ENCODE data around the gene PPP1CC.

Gene PPP1CC

GRCh38 chr12:110698171-110698902 lies 44.4 kb downstream of the PPP1CC start:
- Histone ChIP-seq H3K27ac (peak overlapping the region; percentile 89), H3K27me3 (no peaks in the 10 kb centered on the region), H3K4me3 (ENCODE audit: low read depth in 1 of 2, low read length in 1 of 2) (peak overlapping the region; percentile 50 to 63), H3K9me3 (no peaks in the 10 kb centered on the region), H3K36me3 (no peaks in the 10 kb centered on the region), H3K4me1 (ENCODE audit: control insufficient read depth in 1 of 2, insufficient read depth in 1 of 2, low read depth in 1 of 2, low read length in 1 of 2) (peaks cover 50 to 61% of the 10 kb centered on the region in 2 experiments)
- TF ChIP-seq CTCF (IDR thresholded peaks at IDR 0.05) = peak; percentile 95

GRCh38 chr12:110697236-110697635 lies 45.5 kb downstream of the PPP1CC start:
- H3K27me3 ChIP-seq = no peaks in the 10 kb centered on the region
- no peaks in the 10 kb centered on the region for H3K9me3 ChIP-seq
- H3K36me3 ChIP-seq = no peaks in the 10 kb centered on the region
- H3K4me1 ChIP-seq (ENCODE audit: control insufficient read depth in 1 of 2, insufficient read depth in 1 of 2, low read depth in 1 of 2, low read length in 1 of 2) = peaks cover 61 to 72% of the 10 kb centered on the region in 2 experiments
- no peak for TF ChIP-seq CTCF (IDR thresholded peaks at IDR 0.05)
- H3K27ac ChIP-seq = peak overlapping the region; percentile 89
- peak overlapping the region in 1 of 2 experiments; percentile 63 for H3K4me3 ChIP-seq (ENCODE audit: low read depth in 1 of 2, low read length in 1 of 2)

GRCh38 chr12:110696283-110696682 lies 46.4 kb downstream of the PPP1CC start:
- no peaks in the 10 kb centered on the region for H3K27me3 ChIP-seq
- no peaks in the 10 kb centered on the region for H3K36me3 ChIP-seq
- no peak overlapping the region for H3K27ac ChIP-seq
- TF ChIP-seq CTCF (IDR thresholded peaks at IDR 0.05) = no peak
- peaks cover 71 to 81% of the 10 kb centered on the region in 2 experiments for H3K4me1 ChIP-seq (ENCODE audit: control insufficient read depth in 1 of 2, insufficient read depth in 1 of 2, low read depth in 1 of 2, low read length in 1 of 2)
- no peaks in the 10 kb centered on the region for H3K9me3 ChIP-seq
- H3K4me3 ChIP-seq (ENCODE audit: low read depth in 1 of 2, low read length in 1 of 2) = no peak overlapping the region

GRCh38 chr12:110694330-110694901 lies 48.3 kb downstream of the PPP1CC start:
- Histone ChIP-seq H3K27ac (peak overlapping the region; percentile 95), H3K4me3 (ENCODE audit: low read depth in 1 of 2, low read length in 1 of 2) (peak overlapping the region; percentile 49 to 63)
- TF ChIP-seq CTCF (IDR thresholded peaks at IDR 0.05) = no peak

GRCh38 chr12:110693731-110694130 lies 49.0 kb downstream of the PPP1CC start:
- Histone ChIP-seq H3K36me3 (no peaks in the 10 kb centered on the region), H3K4me3 (ENCODE audit: low read depth in 1 of 2, low read length in 1 of 2) (peak overlapping the region; percentile 49 to 63), H3K27me3 (no peaks in the 10 kb centered on the region), H3K4me1 (ENCODE audit: control insufficient read depth in 1 of 2, insufficient read depth in 1 of 2, low read depth in 1 of 2, low read length in 1 of 2) (peaks cover 85 to 98% of the 10 kb centered on the region in 2 experiments), H3K27ac (peak overlapping the region; percentile 95), H3K9me3 (no peaks in the 10 kb centered on the region)
- TF ChIP-seq CTCF (IDR thresholded peaks at IDR 0.05) = no peak

More at GRCh38 chr12:110694330-110694901, 48.3 kb downstream of the PPP1CC start:
- H3K27me3 ChIP-seq = no peaks in the 10 kb centered on the region
- no peaks in the 10 kb centered on the region for H3K36me3 ChIP-seq
- peaks cover 88 to 98% of the 10 kb centered on the region in 2 experiments for H3K4me1 ChIP-seq (ENCODE audit: control insufficient read depth in 1 of 2, insufficient read depth in 1 of 2, low read depth in 1 of 2, low read length in 1 of 2)
- no peaks in the 10 kb centered on the region for H3K9me3 ChIP-seq
